Erythroblast (primary cell): Measurements from ENCODE around the gene APOL5.

Experiments used
- GATA1 ChIP-seq: IDR thresholded peaks from 2 replicates; pipeline ENCODE4 v1.6.1; 2011; ENCODE audit warnings: low read depth, mild to moderate bottlenecking, control low read depth, low read length, moderate library complexity
- POLR2A ChIP-seq: IDR thresholded peaks from 2 replicates; pipeline ENCODE4 v1.6.1; 2011; ENCODE audit warnings: mild to moderate bottlenecking, low read length

GRCh38 chr22:35674335-35674734 lies 43.3 kb upstream of the APOL5 start:
- TF ChIP-seq POLR2A (no peak), GATA1 (no peak)
